ENCODE data around the gene RBM38. TPM values are rescaled to one million over a fixed set of nuclear protein-coding genes. Genes with fewer than 3 reads are reported as not detected.
"Not testable (repeated sequence)": the region's sequence is repeated elsewhere in the genome, so short reads cannot be mapped to it uniquely, and the experiment has no call there.

The RBM38 gene
- total and polyA plus RNA-seq, 3 experiments from 2014 or later: 94.4 to 107 (median 101) TPM

DNA sequence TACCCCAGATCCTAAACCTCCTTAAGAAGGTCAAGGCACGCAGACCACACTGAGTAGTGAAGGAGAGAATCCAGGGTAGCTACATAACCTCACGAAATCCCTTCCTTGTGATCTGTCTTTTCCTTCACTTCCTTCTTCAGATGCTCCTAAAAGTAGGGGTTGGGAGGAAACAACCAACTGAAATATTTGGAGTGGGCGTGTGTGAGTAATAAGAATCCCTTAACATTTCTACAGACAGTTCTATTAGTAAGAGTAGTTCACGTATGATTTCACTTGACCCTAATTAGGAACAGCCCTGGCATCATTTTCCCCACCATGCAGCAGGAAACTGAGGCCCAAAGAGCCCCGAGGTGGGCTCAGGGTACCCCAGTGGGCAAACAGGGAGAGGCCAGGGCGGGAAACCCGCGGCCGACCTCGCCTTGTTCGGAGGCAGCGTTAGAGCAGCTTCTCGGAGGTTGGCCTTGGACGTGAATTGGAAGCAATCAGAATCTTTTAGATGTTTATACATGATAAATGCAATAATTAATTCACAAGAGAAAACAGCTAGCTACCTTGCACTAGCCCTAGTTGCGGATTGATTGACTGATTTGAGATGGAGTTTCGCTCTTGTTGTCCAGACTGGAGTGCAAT lies 41.0 kb upstream of the RBM38 start:
- Histone ChIP-seq H3K36me3 (ENCODE audit: insufficient read depth, low read length) (peaks cover 19% of the 10 kb centered on the region), H3K27ac (ENCODE audit: low read depth, low read length) (no peak overlapping the region), H3K4me1 (ENCODE audit: insufficient read depth, low read length) (peaks cover 17% of the 10 kb centered on the region), H3K9me3 (ENCODE audit: low read length) (no peaks in the 10 kb centered on the region), H3K27me3 (ENCODE audit: insufficient read depth, low read length, poor library complexity, severe bottlenecking) (no peaks in the 10 kb centered on the region), H3K4me3 (ENCODE audit: low read length) (no peak overlapping the region)
- ChIA-PET POLR2A (interaction anchor here (1.3 kb wide), 1 partner anchor 42 kb away, joined by 3 read pairs; no protein-coding TSS in a partner anchor), CTCF (interaction anchor here (1.5 to 2.2 kb wide), 2 partner anchors 10 to 40 kb away, joined by 4 to 8 read pairs; no protein-coding TSS in a partner anchor)
- Mint-ChIP-seq H3K9me3 (no peaks in the 10 kb centered on the region), H3K27me3 (peaks cover 0 to 4% of the 10 kb centered on the region in 2 donors), H3K4me3 (peak overlapping the region; percentile 65 to 82 (median 72)), H3K4me1 (peaks cover 25 to 41% (median 40%) of the 10 kb centered on the region in 3 donors), H3K27ac (peak overlapping the region in 7 of 8 donors; percentile 63 to 93 (median 68)), H3K36me3 (peaks cover 0 to 34% (median 10%) of the 10 kb centered on the region in 3 donors)
- no peak for DNase-seq

DNA sequence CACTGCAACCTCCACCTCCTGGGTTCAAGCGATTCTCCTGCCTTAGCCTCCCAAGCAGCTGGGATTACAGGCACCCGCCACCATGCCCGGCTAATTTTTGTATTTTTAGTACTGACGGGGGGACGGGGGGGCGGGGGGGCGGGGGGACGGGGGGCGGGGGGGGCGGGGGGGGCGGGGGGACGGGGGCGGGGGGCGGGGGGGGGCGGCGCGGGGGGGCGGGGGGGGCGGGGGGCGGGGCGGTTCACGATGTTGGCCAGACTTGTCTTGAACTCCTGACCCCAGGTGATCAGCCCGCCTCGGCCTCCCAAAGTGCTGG lies 40.5 kb upstream of the RBM38 start:
- H3K27me3 ChIP-seq (ENCODE audit: insufficient read depth, low read length, poor library complexity, severe bottlenecking); H3K27me3 Mint-ChIP-seq; CTCF ChIA-PET; DNase-seq; H3K9me3 Mint-ChIP-seq; H3K9me3 ChIP-seq (ENCODE audit: low read length): not testable (repeated sequence)
- H3K27ac Mint-ChIP-seq: peak overlapping the region; percentile 66 to 94 (median 92)
- peaks cover 25 to 44% (median 44%) of the 10 kb centered on the region in 3 donors for H3K4me1 Mint-ChIP-seq
- Histone ChIP-seq H3K27ac (ENCODE audit: low read depth, low read length) (peak overlapping the region; percentile 85), H3K36me3 (ENCODE audit: insufficient read depth, low read length) (peaks cover 23% of the 10 kb centered on the region), H3K4me1 (ENCODE audit: insufficient read depth, low read length) (peaks cover 17% of the 10 kb centered on the region), H3K4me3 (ENCODE audit: low read length) (peak overlapping the region; percentile 95)
- H3K4me3 Mint-ChIP-seq: peak overlapping the region; percentile 90 to 96 (median 91)
- POLR2A ChIA-PET: interaction anchor here (1.3 kb wide), 1 partner anchor 41 kb away, joined by 3 read pairs; no protein-coding TSS in a partner anchor
- H3K36me3 Mint-ChIP-seq: peaks cover 0 to 38% (median 13%) of the 10 kb centered on the region in 3 donors

DNA sequence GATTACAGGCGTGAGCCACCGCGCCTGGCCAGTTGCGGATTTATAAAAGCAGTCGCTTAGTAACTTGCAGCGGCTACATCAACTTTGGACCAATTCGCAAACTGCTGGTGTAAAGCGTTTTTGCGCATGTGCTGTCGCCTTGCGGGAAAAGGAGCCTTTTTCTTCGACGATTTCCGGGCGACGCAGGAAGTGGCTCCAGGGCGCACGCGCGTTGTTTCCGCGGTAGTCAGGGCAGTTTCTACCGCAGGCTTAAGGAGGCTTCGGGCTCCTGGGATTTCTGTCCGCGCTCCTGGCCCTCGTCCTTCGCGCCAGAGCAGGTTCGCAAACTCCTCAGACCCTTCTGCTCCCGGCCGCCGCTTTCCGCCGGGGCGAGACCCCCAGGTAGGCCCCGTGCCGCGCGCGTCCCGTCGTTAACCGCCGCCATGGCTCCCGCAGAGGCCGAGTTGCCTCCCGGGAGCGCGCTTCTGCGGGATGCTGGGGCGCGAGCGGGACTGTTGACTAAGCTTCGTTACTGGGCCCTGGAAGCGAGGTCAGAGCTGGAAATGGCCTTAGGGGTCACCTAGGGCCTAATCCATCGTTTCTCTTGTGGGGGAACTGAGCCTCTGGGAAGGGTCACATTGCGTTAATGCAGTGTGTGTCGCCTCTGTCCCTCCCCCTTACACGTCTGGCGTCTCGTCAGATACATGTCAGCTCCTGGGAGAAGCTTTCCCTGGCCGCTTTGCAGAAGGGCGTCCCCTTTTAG lies 40.0 kb upstream of the RBM38 start, which contains the start of gene RAE1:
TSS of gene RAE1 (plus strand) at position 214 of the 742 bp plus-strand sequence. CDS start 2,784 bp downstream, outside the sequence.
- Mint-ChIP-seq H3K36me3 (peaks cover 0 to 43% (median 16%) of the 10 kb centered on the region in 3 donors), H3K4me1 (peaks cover 25 to 49% (median 44%) of the 10 kb centered on the region in 3 donors), H3K9me3 (no peaks in the 10 kb centered on the region), H3K4me3 (peak within 1 kb of the TSS; percentile 90 to 96 (median 91)), H3K27ac (peak within 1 kb of the TSS; percentile 66 to 94 (median 92)), H3K27me3 (peaks cover 0 to 1% of the 10 kb centered on the region in 2 donors)
- peaks cover 27% of the 10 kb centered on the region for H3K36me3 ChIP-seq (ENCODE audit: insufficient read depth, low read length)
- peaks cover 17% of the 10 kb centered on the region for H3K4me1 ChIP-seq (ENCODE audit: insufficient read depth, low read length)
- POLR2A ChIA-PET: interaction anchor here (1.3 kb wide), 1 partner anchor 41 kb away, joined by 3 read pairs; no protein-coding TSS in a partner anchor
- CTCF ChIA-PET: no interaction called here
- peak within 1 kb of the TSS; percentile 85 for H3K27ac ChIP-seq (ENCODE audit: low read depth, low read length)
- no peaks in the 10 kb centered on the region for H3K9me3 ChIP-seq (ENCODE audit: low read length)
- no peaks in the 10 kb centered on the region for H3K27me3 ChIP-seq (ENCODE audit: insufficient read depth, low read length, poor library complexity, severe bottlenecking)
- H3K4me3 ChIP-seq (ENCODE audit: low read length): peak within 1 kb of the TSS; percentile 95
- DNase-seq: peak; percentile 87 to 95 (median 89)

DNA sequence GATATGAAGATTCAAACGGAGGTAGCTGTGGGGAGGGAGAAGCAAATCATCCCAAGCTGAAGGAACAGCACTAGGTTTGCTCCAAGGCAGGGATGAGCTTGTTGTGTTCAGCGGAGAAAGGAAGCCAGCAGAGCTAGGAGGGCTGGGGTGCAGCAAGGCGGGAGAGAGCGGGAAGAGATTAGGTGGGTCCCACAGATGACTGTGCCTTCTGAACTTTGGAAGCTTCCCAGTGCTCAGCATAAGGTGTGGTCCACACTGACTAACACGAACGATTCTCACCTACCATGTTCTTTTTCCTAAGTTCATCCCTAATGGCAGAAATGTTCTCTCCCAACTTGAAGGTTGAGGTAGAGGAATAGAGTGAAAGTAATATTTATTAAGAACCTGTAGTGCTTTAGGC lies 38.9 kb upstream of the RBM38 start:
- Histone ChIP-seq H3K4me3 (ENCODE audit: low read length) (peak overlapping the region; percentile 95), H3K27ac (ENCODE audit: low read depth, low read length) (no peak overlapping the region), H3K36me3 (ENCODE audit: insufficient read depth, low read length) (peaks cover 27% of the 10 kb centered on the region), H3K4me1 (ENCODE audit: insufficient read depth, low read length) (peaks cover 17% of the 10 kb centered on the region), H3K9me3 (ENCODE audit: low read length) (no peaks in the 10 kb centered on the region), H3K27me3 (ENCODE audit: insufficient read depth, low read length, poor library complexity, severe bottlenecking) (no peaks in the 10 kb centered on the region)
- ChIA-PET POLR2A (no interaction called here), CTCF (no interaction called here)
- H3K27me3 Mint-ChIP-seq: peaks cover 0 to 1% of the 10 kb centered on the region in 2 donors
- no peak for DNase-seq
- H3K27ac Mint-ChIP-seq: peak overlapping the region in 6 of 8 donors; percentile 33 to 94 (median 63)
- peaks cover 25 to 53% (median 44%) of the 10 kb centered on the region in 3 donors for H3K4me1 Mint-ChIP-seq
- H3K9me3 Mint-ChIP-seq: no peaks in the 10 kb centered on the region
- H3K4me3 Mint-ChIP-seq: peak overlapping the region; percentile 74 to 96 (median 91)
- H3K36me3 Mint-ChIP-seq: peaks cover 0 to 48% (median 23%) of the 10 kb centered on the region in 3 donors

DNA sequence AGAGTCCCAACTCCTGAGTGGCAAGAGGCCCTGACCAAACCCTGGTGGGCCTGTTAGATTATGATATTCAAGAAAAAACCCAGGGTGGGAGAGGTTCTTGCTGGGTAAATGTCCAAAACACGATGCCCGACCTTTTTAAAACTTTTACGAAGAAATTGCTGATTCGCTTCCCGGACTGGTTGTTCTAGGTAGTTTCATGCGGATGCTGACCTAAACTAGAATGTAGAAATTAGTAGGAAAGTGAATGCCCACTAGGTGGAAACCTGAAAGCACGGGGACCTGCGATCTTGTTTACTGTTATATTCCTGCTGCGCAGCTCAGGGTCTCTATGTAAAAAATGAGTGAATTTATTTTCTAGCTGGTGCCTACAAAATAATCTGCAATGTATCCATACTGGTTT lies 37.8 kb upstream of the RBM38 start:
- H3K36me3 Mint-ChIP-seq: peaks cover 0 to 48% (median 23%) of the 10 kb centered on the region in 3 donors
- no peak for DNase-seq
- no peaks in the 10 kb centered on the region for H3K9me3 Mint-ChIP-seq
- POLR2A ChIA-PET: no interaction called here
- Histone ChIP-seq H3K27ac (ENCODE audit: low read depth, low read length) (no peak overlapping the region), H3K27me3 (ENCODE audit: insufficient read depth, low read length, poor library complexity, severe bottlenecking) (no peaks in the 10 kb centered on the region), H3K4me1 (ENCODE audit: insufficient read depth, low read length) (peaks cover 17% of the 10 kb centered on the region), H3K9me3 (ENCODE audit: low read length) (no peaks in the 10 kb centered on the region), H3K36me3 (ENCODE audit: insufficient read depth, low read length) (peaks cover 27% of the 10 kb centered on the region), H3K4me3 (ENCODE audit: low read length) (no peak overlapping the region)
- H3K27me3 Mint-ChIP-seq: peaks cover 0 to 1% of the 10 kb centered on the region in 2 donors
- H3K4me1 Mint-ChIP-seq: peaks cover 25 to 53% (median 44%) of the 10 kb centered on the region in 3 donors
- CTCF ChIA-PET: no interaction called here
- H3K4me3 Mint-ChIP-seq: peak overlapping the region in 5 of 7 donors; percentile 48 to 96 (median 57)
- H3K27ac Mint-ChIP-seq: peak overlapping the region in 2 of 8 donors; percentile 5 to 63

DNA sequence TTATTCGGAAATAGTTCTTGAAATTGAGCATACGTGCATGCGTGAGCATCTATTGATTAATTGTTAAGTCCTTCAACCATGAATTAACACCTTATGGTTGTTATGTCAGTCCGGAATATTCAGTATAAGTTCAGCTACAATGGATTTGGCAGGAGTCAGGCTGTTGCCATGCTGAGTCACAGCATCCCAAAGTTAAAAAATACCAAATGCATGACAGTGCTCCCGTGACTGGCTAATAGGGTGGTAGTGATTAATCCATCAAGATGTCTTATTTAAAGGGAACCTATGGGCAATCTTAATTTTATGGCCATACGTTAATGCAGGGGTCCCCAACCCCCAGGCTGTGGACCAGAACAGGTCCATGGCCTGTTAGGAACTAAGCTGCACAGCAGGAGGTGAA lies 29.7 kb upstream of the RBM38 start:
- Histone ChIP-seq H3K36me3 (ENCODE audit: insufficient read depth, low read length) (peaks cover 12% of the 10 kb centered on the region), H3K9me3 (ENCODE audit: low read length) (no peaks in the 10 kb centered on the region), H3K27ac (ENCODE audit: low read depth, low read length) (no peak overlapping the region), H3K4me1 (ENCODE audit: insufficient read depth, low read length) (no peaks in the 10 kb centered on the region), H3K27me3 (ENCODE audit: insufficient read depth, low read length, poor library complexity, severe bottlenecking) (no peaks in the 10 kb centered on the region), H3K4me3 (ENCODE audit: low read length) (no peak overlapping the region)
- no peaks in the 10 kb centered on the region for H3K27me3 Mint-ChIP-seq
- POLR2A ChIA-PET: no interaction called here
- peaks cover under 1 to 5% (median 4%) of the 10 kb centered on the region in 3 donors for H3K4me1 Mint-ChIP-seq
- H3K36me3 Mint-ChIP-seq: peaks cover 8 to 38% (median 23%) of the 10 kb centered on the region in 3 donors
- peak overlapping the region in 2 of 8 donors; percentile 21 to 23 for H3K27ac Mint-ChIP-seq
- no peak overlapping the region for H3K4me3 Mint-ChIP-seq
- CTCF ChIA-PET: no interaction called here
- DNase-seq: no peak
- no peaks in the 10 kb centered on the region for H3K9me3 Mint-ChIP-seq

DNA sequence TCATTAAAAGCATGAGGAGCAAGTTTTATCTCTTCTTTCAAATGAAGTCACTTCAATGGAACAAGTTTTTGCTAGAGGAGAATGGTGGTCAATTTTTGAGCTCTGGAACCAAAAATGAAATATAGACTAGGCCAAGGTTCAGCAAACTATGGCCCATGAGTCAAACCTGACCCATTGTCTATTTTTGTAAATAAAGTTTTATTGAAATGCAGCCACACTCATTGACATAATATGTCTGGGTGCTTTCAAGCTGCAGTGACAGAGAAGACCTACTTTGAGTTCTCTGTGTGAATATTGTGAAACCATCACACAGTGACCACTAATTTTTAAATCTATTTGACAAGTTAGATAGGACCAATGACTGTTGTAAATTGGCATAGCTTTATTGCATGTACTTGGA lies 26.7 kb upstream of the RBM38 start:
- no peak overlapping the region for H3K27ac ChIP-seq (ENCODE audit: low read depth, low read length)
- Mint-ChIP-seq H3K27ac (peak overlapping the region in 1 of 8 donors; percentile 62), H3K27me3 (no peaks in the 10 kb centered on the region), H3K4me3 (no peak overlapping the region), H3K9me3 (no peaks in the 10 kb centered on the region), H3K36me3 (peaks cover 13 to 64% (median 34%) of the 10 kb centered on the region in 3 donors), H3K4me1 (peaks cover 0 to 5% (median 4%) of the 10 kb centered on the region in 3 donors)
- H3K4me3 ChIP-seq (ENCODE audit: low read length): no peak overlapping the region
- H3K27me3 ChIP-seq (ENCODE audit: insufficient read depth, low read length, poor library complexity, severe bottlenecking): no peaks in the 10 kb centered on the region
- H3K4me1 ChIP-seq (ENCODE audit: insufficient read depth, low read length): no peaks in the 10 kb centered on the region
- no peak for DNase-seq
- POLR2A ChIA-PET: no interaction called here
- CTCF ChIA-PET: interaction anchor here (0.7 kb wide), 1 partner anchor 15 kb away, joined by 3 read pairs; no protein-coding TSS in a partner anchor
- H3K9me3 ChIP-seq (ENCODE audit: low read length): no peaks in the 10 kb centered on the region
- H3K36me3 ChIP-seq (ENCODE audit: insufficient read depth, low read length): peaks cover 32% of the 10 kb centered on the region

DNA sequence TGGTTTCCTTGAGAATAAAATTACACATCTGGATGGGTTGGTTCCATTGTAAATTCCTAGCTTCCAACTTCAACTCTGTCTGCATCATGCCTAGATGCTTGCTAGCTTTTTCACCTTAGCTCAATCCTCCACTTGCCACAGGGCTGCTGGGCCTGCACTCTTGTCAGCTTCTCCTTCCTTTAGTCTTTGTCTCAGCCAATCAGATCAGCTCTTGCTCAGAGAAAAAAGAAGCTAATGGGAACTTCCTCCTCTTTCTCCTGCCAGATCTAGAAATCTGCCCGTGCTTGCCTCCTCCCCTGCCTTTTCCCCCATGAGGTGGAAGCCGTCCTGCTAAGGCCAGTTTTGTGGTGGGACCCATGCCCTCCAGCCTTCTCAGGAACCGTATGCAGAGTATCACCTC lies 21.6 kb upstream of the RBM38 start:
- peaks cover 6% of the 10 kb centered on the region for H3K4me1 ChIP-seq (ENCODE audit: insufficient read depth, low read length)
- H3K9me3 ChIP-seq (ENCODE audit: low read length): no peaks in the 10 kb centered on the region
- no peak overlapping the region for H3K4me3 ChIP-seq (ENCODE audit: low read length)
- H3K27ac Mint-ChIP-seq: peak overlapping the region in 1 of 8 donors; percentile 90
- H3K4me3 Mint-ChIP-seq: no peak overlapping the region
- ChIA-PET CTCF (no interaction called here), POLR2A (no interaction called here)
- peaks cover 71% of the 10 kb centered on the region for H3K36me3 ChIP-seq (ENCODE audit: insufficient read depth, low read length)
- no peaks in the 10 kb centered on the region for H3K9me3 Mint-ChIP-seq
- H3K27ac ChIP-seq (ENCODE audit: low read depth, low read length): no peak overlapping the region
- no peaks in the 10 kb centered on the region for H3K27me3 Mint-ChIP-seq
- DNase-seq: no peak
- H3K36me3 Mint-ChIP-seq: peaks cover 17 to 95% (median 57%) of the 10 kb centered on the region in 3 donors
- no peaks in the 10 kb centered on the region for H3K27me3 ChIP-seq (ENCODE audit: insufficient read depth, low read length, poor library complexity, severe bottlenecking)
- H3K4me1 Mint-ChIP-seq: peaks cover 0 to 9% (median 3%) of the 10 kb centered on the region in 3 donors

Data from CD8-positive, alpha-beta memory T cell (primary cell).